GM12878 (cell line): ENCODE results near the gene XRRA1.

Experiments used
- CBX5 ChIP-seq: sonication (generic); IDR thresholded peaks from 2 replicates; pipeline ENCODE4 v1.6.1; 2016; ENCODE audit warnings: low read depth, moderate library complexity, mild to moderate bottlenecking, inconsistent platforms
- CTCF ChIP-seq, 3 experiments: IDR thresholded peaks in 2 of 3; conservative IDR thresholded peaks in 1 of 3; 2 replicates each; pipeline ENCODE4 v1.5.1; 2011; ENCODE audit warnings: low read depth in 3 of 3, low read length in 3 of 3, mild to moderate bottlenecking in 3 of 3, control low read depth in 2 of 3, moderate library complexity in 2 of 3, inconsistent platforms in 1 of 3, mixed read lengths in 1 of 3; ENCODE audit not compliant: control insufficient read depth in 2 of 3, insufficient read depth in 1 of 3; ENCODE audit errors: extremely low read depth in 1 of 3
- EED ChIP-seq: sonication (generic); IDR thresholded peaks from 2 replicates; pipeline ENCODE4 v1.6.1; 2016; ENCODE audit warnings: antibody characterized with exemption, low read depth
- EP300 ChIP-seq, 2 experiments: fragments of 150-350 bp in 1 of 2; IDR thresholded peaks; 2 replicates each; pipeline ENCODE4 v1.6.1; 2011 to 2012; ENCODE audit warnings: low read depth in 2 of 2, low read length in 2 of 2, borderline replicate concordance in 1 of 2, improper control_type of control experiment in 1 of 2, inconsistent platforms in 1 of 2; ENCODE audit not compliant: control insufficient read depth in 1 of 2
- FOXM1 ChIP-seq: IDR thresholded peaks from 2 replicates; pipeline ENCODE4 v1.6.1; 2012; ENCODE audit warnings: low read depth, mild to moderate bottlenecking, inconsistent platforms, low read length, moderate library complexity
- JUND ChIP-seq: IDR thresholded peaks from 2 replicates; pipeline ENCODE4 v1.6.1; 2012; ENCODE audit warnings: low read depth, mild to moderate bottlenecking, low read length, improper control_type of control experiment, moderate library complexity
- NFIC ChIP-seq: IDR thresholded peaks from 2 replicates; pipeline ENCODE4 v1.6.1; 2012; ENCODE audit warnings: low read depth, mild to moderate bottlenecking, inconsistent platforms, low read length, moderate library complexity
- NR2C2 ChIP-seq: IDR thresholded peaks from 2 replicates; pipeline ENCODE4 v1.6.1; 2011; ENCODE audit warnings: borderline replicate concordance, low read depth; ENCODE audit not compliant: control insufficient read depth, insufficient read length
- PBX3 ChIP-seq: IDR thresholded peaks from 2 replicates; pipeline ENCODE4 v1.6.1; 2011; ENCODE audit warnings: mild to moderate bottlenecking, low read depth, low read length, moderate library complexity; ENCODE audit not compliant: insufficient replicate concordance
- POLR2A ChIP-seq: IDR thresholded peaks from 2 replicates; pipeline ENCODE4 v1.6.1; 2011; ENCODE audit warnings: low read depth, mild to moderate bottlenecking, low read length
- SREBF2 ChIP-seq: IDR thresholded peaks from 2 replicates; pipeline ENCODE4 v1.6.1; 2012; ENCODE audit warnings: mild to moderate bottlenecking, low read length
- TF ChIP-seq, protein P1 (sequence below): fragments of 450-650 bp; IDR thresholded peaks from 2 replicates; pipeline ENCODE4 v1.6.1; 2016; ENCODE audit warnings: mild to moderate bottlenecking
- TF ChIP-seq, protein P2 (sequence below): IDR thresholded peaks from 2 replicates; pipeline ENCODE4 v1.6.1; 2012; ENCODE audit warnings: mild to moderate bottlenecking, low read depth, low read length

GRCh38 chr11:74980634-74981033 is 31.7 kb upstream of the XRRA1 start:
- no peak for TF ChIP-seq EP300 (IDR thresholded peaks at IDR 0.05; ENCODE audit: borderline replicate concordance in 1 of 2, control insufficient read depth in 1 of 2, low read depth in 2 of 2, low read length in 2 of 2)
- TF ChIP-seq PBX3: no peak
- no peak for TF ChIP-seq CTCF (IDR thresholded peaks at IDR 0.05 in 2 of 3, conservative IDR thresholded peaks at IDR 0.05 in 1 of 3; ENCODE audit: control insufficient read depth in 2 of 3, extremely low read depth in 1 of 3, insufficient read depth in 1 of 3, low read depth in 3 of 3, low read length in 3 of 3)
- TF ChIP-seq EED: no peak
- TF ChIP-seq, protein P1, sequence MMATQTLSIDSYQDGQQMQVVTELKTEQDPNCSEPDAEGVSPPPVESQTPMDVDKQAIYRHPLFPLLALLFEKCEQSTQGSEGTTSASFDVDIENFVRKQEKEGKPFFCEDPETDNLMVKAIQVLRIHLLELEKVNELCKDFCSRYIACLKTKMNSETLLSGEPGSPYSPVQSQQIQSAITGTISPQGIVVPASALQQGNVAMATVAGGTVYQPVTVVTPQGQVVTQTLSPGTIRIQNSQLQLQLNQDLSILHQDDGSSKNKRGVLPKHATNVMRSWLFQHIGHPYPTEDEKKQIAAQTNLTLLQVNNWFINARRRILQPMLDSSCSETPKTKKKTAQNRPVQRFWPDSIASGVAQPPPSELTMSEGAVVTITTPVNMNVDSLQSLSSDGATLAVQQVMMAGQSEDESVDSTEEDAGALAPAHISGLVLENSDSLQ: no peak
- no peak for TF ChIP-seq NFIC
- no peak for TF ChIP-seq CBX5
- TF ChIP-seq POLR2A: no peak
- TF ChIP-seq JUND: no peak
- TF ChIP-seq, protein P2, sequence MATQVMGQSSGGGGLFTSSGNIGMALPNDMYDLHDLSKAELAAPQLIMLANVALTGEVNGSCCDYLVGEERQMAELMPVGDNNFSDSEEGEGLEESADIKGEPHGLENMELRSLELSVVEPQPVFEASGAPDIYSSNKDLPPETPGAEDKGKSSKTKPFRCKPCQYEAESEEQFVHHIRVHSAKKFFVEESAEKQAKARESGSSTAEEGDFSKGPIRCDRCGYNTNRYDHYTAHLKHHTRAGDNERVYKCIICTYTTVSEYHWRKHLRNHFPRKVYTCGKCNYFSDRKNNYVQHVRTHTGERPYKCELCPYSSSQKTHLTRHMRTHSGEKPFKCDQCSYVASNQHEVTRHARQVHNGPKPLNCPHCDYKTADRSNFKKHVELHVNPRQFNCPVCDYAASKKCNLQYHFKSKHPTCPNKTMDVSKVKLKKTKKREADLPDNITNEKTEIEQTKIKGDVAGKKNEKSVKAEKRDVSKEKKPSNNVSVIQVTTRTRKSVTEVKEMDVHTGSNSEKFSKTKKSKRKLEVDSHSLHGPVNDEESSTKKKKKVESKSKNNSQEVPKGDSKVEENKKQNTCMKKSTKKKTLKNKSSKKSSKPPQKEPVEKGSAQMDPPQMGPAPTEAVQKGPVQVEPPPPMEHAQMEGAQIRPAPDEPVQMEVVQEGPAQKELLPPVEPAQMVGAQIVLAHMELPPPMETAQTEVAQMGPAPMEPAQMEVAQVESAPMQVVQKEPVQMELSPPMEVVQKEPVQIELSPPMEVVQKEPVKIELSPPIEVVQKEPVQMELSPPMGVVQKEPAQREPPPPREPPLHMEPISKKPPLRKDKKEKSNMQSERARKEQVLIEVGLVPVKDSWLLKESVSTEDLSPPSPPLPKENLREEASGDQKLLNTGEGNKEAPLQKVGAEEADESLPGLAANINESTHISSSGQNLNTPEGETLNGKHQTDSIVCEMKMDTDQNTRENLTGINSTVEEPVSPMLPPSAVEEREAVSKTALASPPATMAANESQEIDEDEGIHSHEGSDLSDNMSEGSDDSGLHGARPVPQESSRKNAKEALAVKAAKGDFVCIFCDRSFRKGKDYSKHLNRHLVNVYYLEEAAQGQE: no peak
- TF ChIP-seq FOXM1: no peak
- TF ChIP-seq NR2C2: no peak
- TF ChIP-seq SREBF2: no peak
